Measurements from ENCODE around the gene CCDC187.

The CCDC187 gene

GRCh38 chr9:136339173-136339957, 35.5 kb upstream of the CCDC187 start:
- DNase-seq (ENCODE audit: low read depth) = no peak

- DNase-seq (ENCODE audit: low read depth) = no peak
These were observed 34.6 kb upstream of the CCDC187 start for GRCh38 chr9:136338511-136338910.

GRCh38 chr9:136337416-136338395, 33.8 kb upstream of the CCDC187 start:
- no peak for DNase-seq (ENCODE audit: low read depth)

- no peak for DNase-seq (ENCODE audit: low read depth)
These were observed 33.0 kb upstream of the CCDC187 start for GRCh38 chr9:136336881-136337280.

- no peak for DNase-seq (ENCODE audit: low read depth)
These were observed 32.4 kb upstream of the CCDC187 start for GRCh38 chr9:136336156-136336870.

- DNase-seq (ENCODE audit: low read depth) = no peak
These were observed 31.6 kb upstream of the CCDC187 start for GRCh38 chr9:136335296-136336155.

GRCh38 chr9:136334541-136334940, 30.6 kb upstream of the CCDC187 start:
- DNase-seq (ENCODE audit: low read depth) = no peak

- no peak for DNase-seq (ENCODE audit: low read depth)
These were observed 29.6 kb upstream of the CCDC187 start for GRCh38 chr9:136333486-136333885.

- no peak for DNase-seq (ENCODE audit: low read depth)
These were observed 29.2 kb upstream of the CCDC187 start for GRCh38 chr9:136333045-136333444.

GRCh38 chr9:136332482-136332983, 28.6 kb upstream of the CCDC187 start:
- DNase-seq (ENCODE audit: low read depth) = no peak

GRCh38 chr9:136331556-136332481, 27.9 kb upstream of the CCDC187 start:
- DNase-seq (ENCODE audit: low read depth) = no peak

GRCh38 chr9:136331030-136331429, 27.1 kb upstream of the CCDC187 start:
- DNase-seq (ENCODE audit: low read depth) = no peak

- no peak for DNase-seq (ENCODE audit: low read depth)
These were observed 26.6 kb upstream of the CCDC187 start for GRCh38 chr9:136330406-136330990.

GRCh38 chr9:136329636-136330405, 25.9 kb upstream of the CCDC187 start:
- no peak for DNase-seq (ENCODE audit: low read depth)

GRCh38 chr9:136329211-136329627, 25.3 kb upstream of the CCDC187 start:
- no peak for DNase-seq (ENCODE audit: low read depth)

- no peak for DNase-seq (ENCODE audit: low read depth)
These were observed 24.7 kb upstream of the CCDC187 start for GRCh38 chr9:136328622-136329041.

GRCh38 chr9:136328011-136328621, 24.2 kb upstream of the CCDC187 start:
- no peak for DNase-seq (ENCODE audit: low read depth)

- DNase-seq (ENCODE audit: low read depth) = no peak
These were observed 23.5 kb upstream of the CCDC187 start, which contains the start of gene GPSM1 for GRCh38 chr9:136327304-136327974. TSS of gene GPSM1 (plus strand) at chr9:136327539. CDS start at chr9:136327696, 157 bp downstream.

All from GM04504 (cell line).